Thymus (tissue), 11 donors: ENCODE measurements around the gene TRIO. TPM values are rescaled to one million over a fixed set of nuclear protein-coding genes. Genes with fewer than 3 reads are reported as not detected.
A peak's percentile ranks its signal among the peaks of the same experiment; 100 is the strongest.

Experiments
- DNase-seq, 9 donors: peaks; one replicate each; pipeline ENCODE4 v3.0.0-alpha.2; 2013; ENCODE audit warnings: low spot score in 9 of 9, low read depth in 6 of 9, missing footprints in 1 of 9
- H3K27ac ChIP-seq, 2 donors: one replicate each; pipeline ENCODE4 v1.5.1; 2013; ENCODE audit warnings: control low read depth in 1 of 2, low read depth in 1 of 2, low read length in 1 of 2, mild to moderate bottlenecking in 1 of 2, moderate library complexity in 1 of 2
- H3K27me3 ChIP-seq, 2 donors: one replicate each; pipeline ENCODE4 v1.5.1; 2013; ENCODE audit warnings: low read length in 1 of 2; ENCODE audit not compliant: control insufficient read depth in 2 of 2, insufficient read depth in 1 of 2
- H3K36me3 ChIP-seq, 2 donors: one replicate each; pipeline ENCODE4 v1.5.1; 2013; ENCODE audit warnings: low read length in 1 of 2, mild to moderate bottlenecking in 1 of 2, moderate library complexity in 1 of 2; ENCODE audit not compliant: control insufficient read depth in 2 of 2, insufficient read depth in 2 of 2
- H3K4me1 ChIP-seq, 2 donors: one replicate each; pipeline ENCODE4 v1.5.1; 2013; ENCODE audit warnings: low read length in 2 of 2; ENCODE audit not compliant: control insufficient read depth in 2 of 2, insufficient read depth in 2 of 2
- H3K4me3 ChIP-seq, 2 donors: one replicate each; pipeline ENCODE4 v1.5.1; 2013; ENCODE audit warnings: low read length in 2 of 2, control low read depth in 1 of 2, mild to moderate bottlenecking in 1 of 2
- H3K9me3 ChIP-seq, 2 donors: one replicate each; pipeline ENCODE4 v1.5.1; 2013; ENCODE audit warnings: low read length in 1 of 2, mild to moderate bottlenecking in 1 of 2; ENCODE audit not compliant: control insufficient read depth in 2 of 2, insufficient read depth in 1 of 2
- WGBS: extraction: QIAGEN DNeasy Blood & Tissue Kit; methylation state at CpG from one replicate; pipeline ENCODE4 v1.1.7; 2013; 5-methylcytosine and 5-hydroxymethylcytosine counted together
- polyA plus RNA-seq: library from polyadenylated mRNA; stranded (reverse); fragments of 200-250 nt; gene quantifications from one replicate; pipeline ENCODE4 v1.2.3, GENCODE V29; 2013
- total RNA-seq: library from RNA; stranded (reverse); fragments of 120-200 nt; gene quantifications from one replicate; pipeline ENCODE4 v1.2.4, GENCODE V29; 2013
- donor health status: healthy.

The TRIO gene
- total and polyA plus RNA-seq, 2 donors: 26.9 to 52.1 TPM

DNA sequence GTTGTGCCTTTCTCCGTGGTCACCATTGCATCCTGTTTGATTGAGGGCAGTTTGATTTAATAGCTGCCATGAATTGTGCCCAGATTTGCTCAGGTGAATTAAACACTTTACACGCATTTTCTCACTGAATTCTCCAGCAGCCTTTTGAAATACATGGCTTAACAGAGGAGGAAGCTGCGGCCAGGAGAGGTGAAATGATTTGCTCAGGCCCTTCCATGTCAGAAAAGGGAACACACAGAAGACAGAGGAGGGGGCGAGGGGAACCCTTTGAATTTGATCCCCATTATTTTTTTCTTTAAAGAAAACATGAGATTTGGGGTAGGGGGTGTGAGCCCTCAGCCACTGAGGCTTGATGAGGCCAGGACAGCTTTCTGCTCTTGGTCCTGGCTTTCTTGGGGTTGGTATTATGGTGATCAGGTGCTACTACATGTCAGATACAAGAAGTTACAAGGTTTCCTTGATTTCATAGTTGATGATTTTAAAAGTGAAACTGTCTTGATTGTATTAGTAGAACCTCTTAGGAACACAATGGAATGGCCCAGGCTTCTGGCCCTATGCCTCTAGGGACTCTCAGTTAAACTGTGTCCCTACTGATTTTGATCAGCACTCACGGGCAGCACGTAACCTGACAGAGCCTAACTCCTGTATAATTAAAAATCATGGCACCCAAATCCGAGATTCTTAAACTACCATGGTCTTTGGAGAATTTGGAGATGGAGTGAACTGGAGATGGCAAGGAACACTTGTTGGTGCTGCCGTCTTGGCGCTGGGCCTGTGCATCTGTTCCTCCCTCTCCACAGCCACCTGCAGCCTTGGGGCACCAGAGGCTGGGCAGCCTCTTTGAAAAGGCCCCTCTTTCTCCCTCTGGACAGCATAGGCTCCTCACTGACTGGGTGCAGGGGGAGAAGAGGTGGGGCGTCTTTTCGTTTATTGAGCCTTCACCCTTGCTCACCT, 107.9 kb downstream of the TRIO start:
- H3K9me3 ChIP-seq: no peaks in the 10 kb centered on the region
- DNase-seq: no peak
- peak overlapping the region in 1 of 2 donors; percentile 78 for H3K27ac ChIP-seq
- no peak overlapping the region for H3K4me3 ChIP-seq
- peaks cover 24 to 63% of the 10 kb centered on the region in 2 donors for H3K4me1 ChIP-seq
- WGBS: 75% methylated on average over 11 of the region's 11 CpGs
- no peaks in the 10 kb centered on the region for H3K36me3 ChIP-seq
- no peaks in the 10 kb centered on the region for H3K27me3 ChIP-seq

DNA sequence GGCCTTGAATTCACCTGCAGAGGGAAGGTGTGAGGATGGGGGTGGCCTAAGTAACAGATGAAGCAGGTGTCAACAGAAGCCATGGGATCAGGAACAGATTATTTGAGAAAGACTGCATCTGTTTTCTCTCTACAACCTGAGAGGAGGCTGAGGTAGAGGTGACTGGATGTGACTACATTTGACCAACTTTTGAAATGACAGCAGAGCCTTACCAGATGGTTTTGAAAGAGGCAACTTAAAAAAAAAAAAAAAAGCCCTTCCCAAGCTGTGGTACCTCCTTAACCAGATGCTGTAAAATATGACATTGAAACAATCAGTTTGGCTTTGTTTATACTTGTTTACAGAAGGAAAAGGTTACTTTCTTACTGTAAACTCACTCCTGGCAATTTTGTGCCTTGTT, 108.6 kb downstream of the TRIO start:
- H3K4me3 ChIP-seq: no peak overlapping the region
- DNase-seq: peak in 1 of 9 donors; percentile 63
- no peaks in the 10 kb centered on the region for H3K36me3 ChIP-seq
- H3K27ac ChIP-seq: peak overlapping the region; percentile 46 to 78
- peaks cover 24 to 62% of the 10 kb centered on the region in 2 donors for H3K4me1 ChIP-seq
- no peaks in the 10 kb centered on the region for H3K9me3 ChIP-seq
- H3K27me3 ChIP-seq: no peaks in the 10 kb centered on the region

DNA sequence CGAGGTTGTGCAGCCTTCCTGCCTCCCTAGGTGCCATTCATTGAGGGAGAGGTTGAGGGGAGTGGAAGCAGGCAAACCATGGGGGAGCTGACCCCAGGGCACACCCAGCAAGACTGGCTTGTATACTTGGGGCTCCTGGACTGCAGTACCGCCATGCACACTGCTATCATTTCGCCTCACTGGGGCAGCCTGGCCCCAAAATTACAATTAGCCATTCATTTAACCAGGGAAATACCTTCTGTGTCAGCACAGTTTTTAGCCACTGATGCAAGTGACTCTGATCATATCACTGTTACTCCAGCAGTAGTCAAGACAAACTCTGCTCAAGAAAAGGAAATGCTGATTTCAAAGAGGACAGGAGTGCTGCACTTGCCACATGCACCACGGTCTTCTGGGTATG, 109.7 kb downstream of the TRIO start:
- peaks cover 24 to 67% of the 10 kb centered on the region in 2 donors for H3K4me1 ChIP-seq
- H3K36me3 ChIP-seq: no peaks in the 10 kb centered on the region
- H3K9me3 ChIP-seq: no peaks in the 10 kb centered on the region
- no peaks in the 10 kb centered on the region for H3K27me3 ChIP-seq
- H3K4me3 ChIP-seq: no peak overlapping the region
- peak overlapping the region in 1 of 2 donors; percentile 78 for H3K27ac ChIP-seq
- DNase-seq: peak in 2 of 9 donors; percentile 50 to 72
- WGBS: 79% methylated on average over 4 of the region's 4 CpGs

DNA sequence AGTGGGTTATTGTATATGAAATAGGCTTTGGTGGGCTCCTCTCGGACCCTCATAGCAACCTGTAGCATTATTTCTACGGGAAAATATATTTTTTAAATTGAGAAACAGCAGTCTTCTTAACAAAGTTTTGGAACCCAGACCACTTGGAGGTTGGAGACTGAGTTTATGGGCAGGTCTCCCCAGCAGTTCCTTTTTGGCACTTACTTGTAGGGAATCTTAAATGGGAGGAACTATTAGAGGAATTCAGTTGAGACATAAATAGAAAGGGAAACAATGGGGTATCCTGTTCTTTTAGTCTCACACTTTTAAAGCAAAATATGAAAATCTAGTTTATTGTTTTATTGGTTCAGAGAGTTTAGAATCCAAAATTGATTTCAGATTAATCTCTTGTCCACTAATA, 111.5 kb downstream of the TRIO start:
- no peaks in the 10 kb centered on the region for H3K36me3 ChIP-seq
- no peak overlapping the region for H3K27ac ChIP-seq

DNA sequence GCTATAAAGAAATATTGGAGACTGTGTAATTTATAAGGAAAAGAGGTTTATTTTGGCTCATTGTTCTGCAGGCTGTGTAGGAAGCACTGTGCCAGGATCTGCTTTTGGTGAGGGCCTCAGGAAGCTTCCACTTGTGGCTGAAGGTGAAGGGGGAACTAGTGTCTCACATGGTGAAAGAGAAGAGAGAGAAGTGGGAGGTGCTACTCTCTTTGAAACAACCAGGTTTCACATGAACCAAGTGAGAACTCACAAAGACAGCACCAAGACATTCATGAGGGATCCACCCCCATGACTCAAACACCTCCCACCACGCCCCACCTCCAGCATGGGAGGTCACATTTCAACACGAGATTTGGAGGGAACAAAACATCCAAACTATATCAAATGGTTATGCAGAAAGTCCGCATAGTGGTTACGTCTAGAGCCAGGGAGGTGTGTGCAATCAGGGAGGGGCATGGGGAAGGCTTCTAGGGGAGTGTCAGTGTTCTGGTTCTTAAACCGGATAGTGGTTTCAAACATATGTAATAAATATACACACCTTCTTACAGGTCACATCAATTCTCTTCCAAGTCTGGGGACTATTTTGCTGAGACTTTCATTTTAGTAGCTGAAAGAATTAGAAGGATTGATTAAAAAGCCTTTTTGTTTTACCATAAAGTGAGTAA, 113.0 kb downstream of the TRIO start:
- Histone ChIP-seq H3K4me1 (peaks cover 18 to 68% of the 10 kb centered on the region in 2 donors), H3K4me3 (no peak overlapping the region), H3K9me3 (no peaks in the 10 kb centered on the region), H3K27me3 (no peaks in the 10 kb centered on the region), H3K36me3 (no peaks in the 10 kb centered on the region), H3K27ac (no peak overlapping the region)
- no peak for DNase-seq
- WGBS: 97% methylated on average over 5 of the region's 5 CpGs

More for the DNA sequence above, 111.5 kb downstream of the TRIO start:
- Histone ChIP-seq H3K4me1 (peaks cover 24 to 74% of the 10 kb centered on the region in 2 donors), H3K27me3 (no peaks in the 10 kb centered on the region), H3K4me3 (no peak overlapping the region), H3K9me3 (no peaks in the 10 kb centered on the region)
- over 99% methylated on average over 2 of the region's 2 CpGs for whole genome bisulfite sequencing
- DNase-seq: no peak

DNA sequence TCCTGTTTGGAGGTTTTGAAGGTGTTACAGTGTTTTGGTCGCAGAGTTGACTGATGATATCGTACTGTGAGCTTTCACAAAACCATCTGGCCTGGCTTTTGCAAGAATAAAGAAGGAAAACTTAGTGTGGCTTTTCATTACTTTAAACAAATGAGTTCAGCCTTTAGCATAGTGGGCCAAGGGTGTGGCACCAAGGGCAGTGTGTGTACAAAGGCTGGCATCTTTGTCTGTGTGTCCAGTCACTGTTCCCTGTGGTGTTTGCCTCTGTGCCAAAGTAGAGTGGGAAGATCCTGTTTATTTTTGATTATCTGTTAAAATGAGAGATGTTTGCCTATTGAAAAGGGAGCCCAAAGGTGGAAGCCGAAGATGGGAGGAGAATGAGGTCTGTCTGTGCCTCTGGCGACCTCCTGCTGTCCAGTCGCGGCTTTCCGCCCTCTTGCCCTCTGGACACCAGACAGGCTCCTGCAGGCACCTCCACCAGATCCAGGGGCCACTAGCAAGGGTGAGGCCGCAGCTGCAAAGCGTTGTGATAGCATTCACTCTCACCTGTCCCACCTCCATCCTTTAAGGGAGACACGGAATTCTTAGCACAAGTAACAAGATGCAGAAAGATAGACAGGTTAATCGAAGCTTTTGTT, 113.7 kb downstream of the TRIO start:
- DNase-seq: no peak
- Histone ChIP-seq H3K36me3 (no peaks in the 10 kb centered on the region), H3K27ac (no peak overlapping the region), H3K4me3 (no peak overlapping the region), H3K4me1 (peaks cover 16 to 68% of the 10 kb centered on the region in 2 donors), H3K9me3 (no peaks in the 10 kb centered on the region), H3K27me3 (no peaks in the 10 kb centered on the region)
- WGBS: 92% methylated on average over 11 of the region's 11 CpGs

DNA sequence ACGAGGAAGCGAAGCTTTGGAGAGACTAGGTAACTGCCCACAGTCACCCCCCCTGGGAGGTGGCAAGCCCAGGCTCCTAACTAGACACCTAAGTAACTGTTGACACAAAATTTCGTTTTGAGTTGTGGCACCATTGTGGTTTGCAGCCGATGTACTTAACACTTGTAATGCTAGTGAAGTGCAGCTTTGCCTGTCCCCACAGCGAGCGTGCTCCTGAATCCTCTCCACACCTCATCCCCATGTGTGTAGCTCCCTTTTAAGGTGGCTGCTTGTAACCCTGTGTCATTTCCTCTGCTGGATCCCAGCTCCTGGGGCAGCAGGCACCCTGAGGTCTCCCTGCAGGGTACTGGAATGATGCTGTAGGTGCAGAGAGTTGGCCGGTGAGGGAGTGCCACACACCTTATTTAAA, 114.9 kb downstream of the TRIO start:
- WGBS: 77% methylated on average over 7 of the region's 7 CpGs

DNA sequence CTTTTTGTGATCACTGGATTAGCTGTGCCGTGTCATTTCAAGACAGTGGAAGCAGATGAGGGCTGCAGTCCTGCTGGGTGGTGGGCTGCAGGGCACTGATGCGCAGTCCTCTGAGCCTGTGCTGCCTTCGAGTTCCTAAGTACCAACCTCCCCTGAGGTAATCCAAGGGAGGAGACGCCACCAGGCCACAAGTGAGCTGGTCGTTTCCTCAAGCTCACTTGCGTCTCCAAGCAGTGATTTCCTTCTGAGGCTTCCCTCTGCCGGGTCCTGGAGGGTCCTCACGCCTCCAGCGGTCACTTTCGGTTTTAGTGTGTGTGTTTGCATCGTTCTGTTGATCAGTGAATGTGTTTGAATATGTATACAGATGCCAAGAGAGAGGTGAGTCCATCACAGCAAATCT, 115.7 kb downstream of the TRIO start:
- DNase-seq: peak in 1 of 9 donors; percentile 53
- no peak overlapping the region for H3K4me3 ChIP-seq
- 45% methylated on average over 11 of the region's 11 CpGs for WGBS
- H3K4me1 ChIP-seq: peaks cover 9 to 69% of the 10 kb centered on the region in 2 donors
- H3K9me3 ChIP-seq: no peaks in the 10 kb centered on the region
- no peaks in the 10 kb centered on the region for H3K27me3 ChIP-seq
- no peaks in the 10 kb centered on the region for H3K36me3 ChIP-seq
- peak overlapping the region in 1 of 2 donors; percentile 48 for H3K27ac ChIP-seq

More for the DNA sequence above, 114.9 kb downstream of the TRIO start:
- peak in 1 of 9 donors; percentile 56 for DNase-seq
- Histone ChIP-seq H3K4me1 (peaks cover 12 to 68% of the 10 kb centered on the region in 2 donors), H3K4me3 (no peak overlapping the region), H3K9me3 (no peaks in the 10 kb centered on the region), H3K27ac (peak overlapping the region in 1 of 2 donors; percentile 7), H3K27me3 (no peaks in the 10 kb centered on the region), H3K36me3 (no peaks in the 10 kb centered on the region)
